ENCODE data around the gene FAM135A. TPM values are rescaled to one million over a fixed set of nuclear protein-coding genes. Genes with fewer than 3 reads are reported as not detected.
A peak's percentile ranks its signal among the peaks of the same experiment; 100 is the strongest.

Gene FAM135A
- total RNA-seq, 1 experiment from 2014 or later: 31.5 TPM

DNA sequence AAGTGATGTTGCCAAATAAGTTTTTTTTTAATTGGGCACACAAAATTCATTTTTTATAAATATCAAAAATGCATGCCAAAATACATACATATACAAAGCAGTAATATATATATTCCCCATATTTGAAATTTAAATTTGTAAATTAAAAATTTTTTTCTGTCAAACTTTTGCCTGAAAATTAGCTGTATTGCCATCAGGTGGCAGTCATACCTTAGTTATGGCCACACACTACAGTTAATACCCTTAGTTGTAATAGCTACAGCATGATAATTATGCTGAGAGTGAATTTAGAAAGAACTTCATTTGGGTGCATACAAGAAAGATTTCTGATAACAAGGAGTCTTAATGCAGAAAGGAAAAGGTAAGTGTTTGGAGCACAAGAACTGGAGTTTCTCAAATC lies 107.3 kb downstream of the FAM135A start:
- H3K4me1 ChIP-seq (ENCODE audit: control insufficient read depth, insufficient read depth, low read length): no peaks in the 10 kb centered on the region
- ChIA-PET CTCF (interaction anchor here (0.8 to 1.1 kb wide), 4 partner anchors 164 to 435 kb away, joined by 3 read pairs; no protein-coding TSS in a partner anchor), POLR2A (interaction anchor here (0.6 kb wide), 1 partner anchor 150 kb away, joined by 3 read pairs; no protein-coding TSS in a partner anchor)
- in situ Hi-C loops (cut with HindIII; ENCODE audit: low pct_unique_long_range_greater_than_20kb, low sequenced_read_pairs) (no loop called here), intact Hi-C loops (cut with micrococcal nuclease; ENCODE audit: unreplicated experiment) (loop anchor here (1.0 kb wide), 1 partner anchor 167 kb away; no protein-coding TSS in a partner anchor)
- no peaks in the 10 kb centered on the region for H3K27me3 ChIP-seq (ENCODE audit: control insufficient read depth, insufficient read depth, low read length)
- no peak overlapping the region for H3K27ac ChIP-seq (ENCODE audit: low read length)
- H3K4me3 ChIP-seq (ENCODE audit: low read depth in 2 of 2, low read length in 2 of 2): no peak overlapping the region
- no peak for ATAC-seq
- no peaks in the 10 kb centered on the region for H3K36me3 ChIP-seq (ENCODE audit: control insufficient read depth, insufficient read depth, low read length)
- no peaks in the 10 kb centered on the region for H3K9me3 ChIP-seq (ENCODE audit: control insufficient read depth, insufficient read depth, low read depth, low read length)
- BruUV-seq (replicated peaks): no TSS peak
- TF ChIP-seq POLR2AphosphoS5 (IDR thresholded peaks at IDR 0.05; ENCODE audit: low read depth, low read length) (no peak), CTCF (IDR thresholded peaks at IDR 0.05) (peak; percentile 55; the same call in 1 of the 2 replicates)
- DNase-seq (ENCODE audit: low read depth, low spot score): peak; percentile 8

DNA sequence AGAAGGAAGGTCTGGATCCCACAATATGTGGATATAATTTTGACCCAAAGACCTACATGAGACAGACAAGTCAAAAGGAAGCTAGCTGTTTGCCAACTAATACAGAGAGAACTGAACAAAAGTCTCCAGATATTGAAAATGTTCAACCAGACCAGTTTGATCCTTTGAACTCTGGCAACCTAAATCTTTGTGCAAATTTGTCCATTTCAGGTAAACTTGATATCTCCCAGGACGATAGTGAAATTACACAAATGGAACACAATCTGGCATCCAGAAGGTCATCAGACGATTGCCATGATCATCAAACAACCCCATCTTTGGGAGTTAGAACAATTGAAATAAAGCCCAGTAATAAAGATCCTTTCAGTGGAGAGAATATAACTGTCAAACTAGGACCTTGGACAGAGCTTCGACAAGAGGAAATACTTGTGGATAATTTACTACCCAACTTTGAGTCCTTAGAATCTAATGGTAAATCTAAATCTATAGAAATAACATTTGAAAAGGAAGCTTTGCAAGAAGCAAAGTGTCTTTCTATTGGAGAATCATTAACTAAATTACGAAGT lies 111.5 kb downstream of the FAM135A start:
- POLR2A ChIA-PET: no interaction called here
- no peak for ATAC-seq
- no TSS peak for BruUV-seq (replicated peaks)

GRCh38 chr6:70527071-70527737 lies 113.9 kb downstream of the FAM135A start:
- in situ Hi-C loops (cut with HindIII; ENCODE audit: low pct_unique_long_range_greater_than_20kb, low sequenced_read_pairs): no loop called here
- TF ChIP-seq SIN3A (IDR thresholded peaks at IDR 0.05; ENCODE audit: borderline replicate concordance, insufficient read depth, low read depth, low read length) (no peak), TCF7L2 (IDR thresholded peaks at IDR 0.05; ENCODE audit: low read depth, low read length) (no peak), CTCF (IDR thresholded peaks at IDR 0.05) (no peak), POLR2AphosphoS5 (IDR thresholded peaks at IDR 0.05; ENCODE audit: low read depth, low read length) (no peak)
- TF ChIP-seq, protein P1, sequence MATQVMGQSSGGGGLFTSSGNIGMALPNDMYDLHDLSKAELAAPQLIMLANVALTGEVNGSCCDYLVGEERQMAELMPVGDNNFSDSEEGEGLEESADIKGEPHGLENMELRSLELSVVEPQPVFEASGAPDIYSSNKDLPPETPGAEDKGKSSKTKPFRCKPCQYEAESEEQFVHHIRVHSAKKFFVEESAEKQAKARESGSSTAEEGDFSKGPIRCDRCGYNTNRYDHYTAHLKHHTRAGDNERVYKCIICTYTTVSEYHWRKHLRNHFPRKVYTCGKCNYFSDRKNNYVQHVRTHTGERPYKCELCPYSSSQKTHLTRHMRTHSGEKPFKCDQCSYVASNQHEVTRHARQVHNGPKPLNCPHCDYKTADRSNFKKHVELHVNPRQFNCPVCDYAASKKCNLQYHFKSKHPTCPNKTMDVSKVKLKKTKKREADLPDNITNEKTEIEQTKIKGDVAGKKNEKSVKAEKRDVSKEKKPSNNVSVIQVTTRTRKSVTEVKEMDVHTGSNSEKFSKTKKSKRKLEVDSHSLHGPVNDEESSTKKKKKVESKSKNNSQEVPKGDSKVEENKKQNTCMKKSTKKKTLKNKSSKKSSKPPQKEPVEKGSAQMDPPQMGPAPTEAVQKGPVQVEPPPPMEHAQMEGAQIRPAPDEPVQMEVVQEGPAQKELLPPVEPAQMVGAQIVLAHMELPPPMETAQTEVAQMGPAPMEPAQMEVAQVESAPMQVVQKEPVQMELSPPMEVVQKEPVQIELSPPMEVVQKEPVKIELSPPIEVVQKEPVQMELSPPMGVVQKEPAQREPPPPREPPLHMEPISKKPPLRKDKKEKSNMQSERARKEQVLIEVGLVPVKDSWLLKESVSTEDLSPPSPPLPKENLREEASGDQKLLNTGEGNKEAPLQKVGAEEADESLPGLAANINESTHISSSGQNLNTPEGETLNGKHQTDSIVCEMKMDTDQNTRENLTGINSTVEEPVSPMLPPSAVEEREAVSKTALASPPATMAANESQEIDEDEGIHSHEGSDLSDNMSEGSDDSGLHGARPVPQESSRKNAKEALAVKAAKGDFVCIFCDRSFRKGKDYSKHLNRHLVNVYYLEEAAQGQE (IDR thresholded peaks at IDR 0.05; ENCODE audit: insufficient read depth in 1 of 2, low read depth in 2 of 2, low read length in 1 of 2): no peak
- H3K4me1 ChIP-seq (ENCODE audit: control insufficient read depth, insufficient read depth, low read length): no peaks in the 10 kb centered on the region
- ChIA-PET CTCF (no interaction called here), POLR2A (no interaction called here)
- no peaks in the 10 kb centered on the region for H3K27me3 ChIP-seq (ENCODE audit: control insufficient read depth, insufficient read depth, low read length)
- DNase-seq (ENCODE audit: low read depth, low spot score): no peak
- BruUV-seq (replicated peaks): no TSS peak
- ATAC-seq: no peak
- H3K27ac ChIP-seq (ENCODE audit: low read length): no peak overlapping the region
- H3K4me3 ChIP-seq (ENCODE audit: low read depth in 2 of 2, low read length in 2 of 2): no peak overlapping the region
- H3K9me3 ChIP-seq (ENCODE audit: control insufficient read depth, insufficient read depth, low read depth, low read length): no peaks in the 10 kb centered on the region
- intact Hi-C loops (cut with micrococcal nuclease; ENCODE audit: unreplicated experiment): no loop called here
- H3K36me3 ChIP-seq (ENCODE audit: control insufficient read depth, insufficient read depth, low read length): no peaks in the 10 kb centered on the region

More for the DNA sequence above, 111.5 kb downstream of the FAM135A start:
- Histone ChIP-seq H3K36me3 (ENCODE audit: control insufficient read depth, insufficient read depth, low read length) (no peaks in the 10 kb centered on the region), H3K4me1 (ENCODE audit: control insufficient read depth, insufficient read depth, low read length) (no peaks in the 10 kb centered on the region), H3K27me3 (ENCODE audit: control insufficient read depth, insufficient read depth, low read length) (no peaks in the 10 kb centered on the region), H3K4me3 (ENCODE audit: low read depth in 2 of 2, low read length in 2 of 2) (no peak overlapping the region), H3K27ac (ENCODE audit: low read length) (no peak overlapping the region), H3K9me3 (ENCODE audit: control insufficient read depth, insufficient read depth, low read depth, low read length) (no peaks in the 10 kb centered on the region)
- no peak for DNase-seq (ENCODE audit: low read depth, low spot score)
- in situ Hi-C loops (cut with HindIII; ENCODE audit: low pct_unique_long_range_greater_than_20kb, low sequenced_read_pairs): no loop called here
- CTCF ChIA-PET: interaction anchor here (0.6 kb wide), 1 partner anchor 304 kb away, joined by 3 read pairs; no protein-coding TSS in a partner anchor
- intact Hi-C loops (cut with micrococcal nuclease; ENCODE audit: unreplicated experiment): no loop called here
- TF ChIP-seq TCF7L2 (IDR thresholded peaks at IDR 0.05; ENCODE audit: low read depth, low read length): no peak
- TF ChIP-seq, protein P1 (IDR thresholded peaks at IDR 0.05; ENCODE audit: insufficient read depth in 1 of 2, low read depth in 2 of 2, low read length in 1 of 2): peak in 1 of 2 experiments; percentile 72; a peak in 2 of 4 replicates

All from Panc1 (cell line).